Chondrocyte (in vitro differentiated cells): ENCODE data around the gene CCDC57. TPM values are rescaled to one million over a fixed set of nuclear protein-coding genes. Genes with fewer than 3 reads are reported as not detected.

Experiments
- DNase-seq: peaks from one replicate; pipeline ENCODE4 v3.0.0; 2021; ENCODE audit warnings: mixed read lengths, low spot score
- H3K27ac Mint-ChIP-seq: one replicate; pipeline ENCODE4 v1.8.0; 2021; ENCODE audit warnings: mild to moderate bottlenecking, moderate library complexity, mixed read lengths; ENCODE audit not compliant: unreplicated experiment
- H3K27me3 Mint-ChIP-seq: 2 replicates; pipeline ENCODE4 v1.8.0; 2021; ENCODE audit warnings: low read depth, mixed read lengths
- H3K36me3 Mint-ChIP-seq: 2 replicates; pipeline ENCODE4 v1.8.0; 2021; ENCODE audit warnings: low read depth, mixed read lengths
- H3K4me1 Mint-ChIP-seq: 2 replicates; pipeline ENCODE4 v1.8.0; 2021; ENCODE audit warnings: low read depth, mild to moderate bottlenecking, mixed read lengths
- H3K4me3 Mint-ChIP-seq: one replicate; pipeline ENCODE4 v1.8.0; 2021; ENCODE audit warnings: mild to moderate bottlenecking, moderate library complexity, mixed read lengths; ENCODE audit not compliant: unreplicated experiment
- H3K9me3 Mint-ChIP-seq: 2 replicates; pipeline ENCODE4 v1.8.0; 2021; ENCODE audit warnings: low read depth, mixed read lengths
- CTCF ChIP-seq: fragments of 200-600 bp; sonication (generic); IDR thresholded peaks from 2 replicates; pipeline ENCODE4 v1.5.0; 2021; ENCODE audit warnings: antibody characterized with exemption, mild to moderate bottlenecking, moderate library complexity
- total RNA-seq: library from RNA; stranded (reverse); gene quantifications from 3 replicates; pipeline ENCODE4 v1.2.1, GENCODE V29; 2021

The CCDC57 gene
- total RNA-seq, 1 donor from 2014 or later = 23.5 TPM

- TF ChIP-seq CTCF = no peak
- Mint-ChIP-seq H3K4me1 (no peaks in the 10 kb centered on the region), H3K27ac (no peak overlapping the region), H3K36me3 (peaks cover 4% of the 10 kb centered on the region), H3K4me3 (no peak overlapping the region), H3K9me3 (no peaks in the 10 kb centered on the region), H3K27me3 (no peaks in the 10 kb centered on the region)
- DNase-seq = no peak
Observed at GRCh38 chr17:82153295-82153691, 59.3 kb downstream of the CCDC57 start.

DNA sequence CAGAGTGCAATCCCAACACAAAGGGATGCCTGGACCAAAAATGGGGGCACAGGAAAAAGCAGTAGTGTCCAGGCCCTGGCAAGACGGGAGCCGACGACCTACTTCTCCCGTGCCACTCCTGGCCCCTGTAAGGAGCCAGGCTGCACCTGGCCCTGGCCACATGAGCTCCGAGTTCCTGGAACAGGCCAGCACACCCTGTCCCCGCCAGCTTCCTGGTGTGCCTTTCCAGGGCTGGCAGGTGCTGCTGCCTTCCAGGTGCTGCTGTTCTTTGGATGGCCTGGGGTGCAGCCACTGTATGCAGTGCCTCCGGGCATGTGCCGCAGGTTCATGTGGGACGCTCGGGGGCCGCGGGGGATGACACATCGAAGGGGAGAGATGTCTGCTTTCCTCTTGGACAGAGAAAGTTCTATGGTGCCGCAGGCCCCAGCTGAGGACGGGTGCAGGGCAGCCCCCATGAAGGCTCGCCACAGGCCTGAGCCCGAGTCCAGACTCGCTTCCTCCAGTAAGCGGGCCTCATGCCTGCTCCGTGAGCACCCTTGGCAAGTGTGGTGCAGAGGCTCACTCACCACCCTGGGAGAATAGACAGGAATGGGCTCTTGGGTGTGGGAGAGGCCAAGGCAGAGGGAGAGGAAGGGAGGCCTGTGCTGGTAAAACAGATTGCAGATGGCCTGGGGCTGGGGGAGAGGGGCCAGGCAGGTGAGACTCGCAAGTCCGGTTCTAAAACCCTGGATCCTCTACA, 59.9 kb downstream of the CCDC57 start:
- no peak for DNase-seq
- no peaks in the 10 kb centered on the region for H3K9me3 Mint-ChIP-seq
- no peak overlapping the region for H3K27ac Mint-ChIP-seq
- no peaks in the 10 kb centered on the region for H3K27me3 Mint-ChIP-seq
- TF ChIP-seq CTCF = no peak
- H3K4me1 Mint-ChIP-seq = no peaks in the 10 kb centered on the region
- peaks cover 4% of the 10 kb centered on the region for H3K36me3 Mint-ChIP-seq
- H3K4me3 Mint-ChIP-seq = no peak overlapping the region

GRCh38 chr17:82152114-82152513, 60.5 kb downstream of the CCDC57 start:
- no peaks in the 10 kb centered on the region for H3K27me3 Mint-ChIP-seq
- peaks cover 4% of the 10 kb centered on the region for H3K36me3 Mint-ChIP-seq
- H3K9me3 Mint-ChIP-seq = no peaks in the 10 kb centered on the region
- DNase-seq = no peak
- no peak overlapping the region for H3K4me3 Mint-ChIP-seq
- no peak overlapping the region for H3K27ac Mint-ChIP-seq
- no peaks in the 10 kb centered on the region for H3K4me1 Mint-ChIP-seq
- TF ChIP-seq CTCF = no peak

GRCh38 chr17:82151106-82151957, 61.3 kb downstream of the CCDC57 start:
- no peak for DNase-seq
- Mint-ChIP-seq H3K4me1 (no peaks in the 10 kb centered on the region), H3K36me3 (peaks cover 4% of the 10 kb centered on the region), H3K27ac (no peak overlapping the region), H3K27me3 (no peaks in the 10 kb centered on the region), H3K4me3 (no peak overlapping the region), H3K9me3 (no peaks in the 10 kb centered on the region)
- TF ChIP-seq CTCF = no peak

- DNase-seq = no peak
- H3K27me3 Mint-ChIP-seq = no peaks in the 10 kb centered on the region
- TF ChIP-seq CTCF = no peak
- no peaks in the 10 kb centered on the region for H3K9me3 Mint-ChIP-seq
- H3K36me3 Mint-ChIP-seq = peaks cover 3% of the 10 kb centered on the region
- H3K4me3 Mint-ChIP-seq = no peak overlapping the region
- no peak overlapping the region for H3K27ac Mint-ChIP-seq
- H3K4me1 Mint-ChIP-seq = no peaks in the 10 kb centered on the region
Observed at GRCh38 chr17:82149401-82150099, 63.1 kb downstream of the CCDC57 start.
